IMR-90 (cell line): ENCODE data around the gene NAPEPLD. TPM values are rescaled to one million over a fixed set of nuclear protein-coding genes. Genes with fewer than 3 reads are reported as not detected.

ENCODE experiments used
- ATAC-seq: fragments of 200-7000 bp; cut with Tn5 transposase; 2 replicates; pipeline ENCODE4 v1.9.1; 2020; ENCODE audit warnings: low read depth, mild to moderate bottlenecking, moderate library complexity
- BruUV-seq: library from RNA; stranded (reverse); fragments of 400-500 nt; replicated peaks from 2 replicates; lab custom pipeline; 2021; lab: Mats Ljungman, UMichigan
- CTCF ChIA-PET: fragments of 300-600 bp; formaldehyde crosslinking; extraction: SDS; loops from one replicate; lab custom pipeline; 2021; ENCODE audit warnings: antibody characterized with exemption; lab: Yijun Ruan, JAX
- POLR2A ChIA-PET: fragments of 300-600 bp; sonication (Branson Sonifier 250); formaldehyde crosslinking; loops from one replicate; lab custom pipeline; 2022; ENCODE audit warnings: antibody characterized with exemption; ENCODE audit not compliant: unreplicated experiment; lab: Charles Lee
- DNase-seq: peaks from one replicate; pipeline ENCODE4 v3.0.0; 2013
- H2AFZ ChIP-seq: replicated peaks from 2 replicates; pipeline ENCODE3; 2013; ENCODE audit warnings: low read length, mild to moderate bottlenecking; ENCODE audit not compliant: poor library complexity
- H2AK5ac ChIP-seq: 2 replicates; pipeline ENCODE4 v1.6.1; 2013; ENCODE audit warnings: low read depth, low read length, inconsistent platforms
- H2AK9ac ChIP-seq: replicated peaks from 2 replicates; pipeline ENCODE3; 2013; ENCODE audit warnings: mild to moderate bottlenecking, low read depth, low read length, moderate library complexity; ENCODE audit not compliant: poor library complexity
- H2BK120ac ChIP-seq: 2 replicates; pipeline ENCODE4 v1.6.1; 2013; ENCODE audit warnings: low read depth, low read length, inconsistent platforms
- H2BK15ac ChIP-seq: 3 replicates; pipeline ENCODE4 v1.6.1; 2013; ENCODE audit warnings: low read depth, low read length, inconsistent platforms
- H2BK20ac ChIP-seq: 2 replicates; pipeline ENCODE4 v1.6.1; 2013; ENCODE audit warnings: low read depth, mild to moderate bottlenecking, inconsistent platforms, low read length, moderate library complexity
- H2BK5ac ChIP-seq: 2 replicates; pipeline ENCODE4 v1.6.1; 2013; ENCODE audit warnings: mild to moderate bottlenecking, low read depth, low read length, inconsistent platforms; ENCODE audit not compliant: poor library complexity, severe bottlenecking
- H3K14ac ChIP-seq: replicated peaks from 2 replicates; pipeline ENCODE4 v1.6.1; 2013; ENCODE audit warnings: low read depth, low read length, inconsistent platforms
- H3K18ac ChIP-seq: 2 replicates; pipeline ENCODE4 v1.6.1; 2013; ENCODE audit warnings: low read depth, low read length, control low read depth
- H3K23ac ChIP-seq: 2 replicates; pipeline ENCODE4 v1.6.1; 2013; ENCODE audit warnings: low read depth, low read length, inconsistent platforms
- H3K27ac ChIP-seq: 2 replicates; pipeline ENCODE4 v1.5.1; 2013; ENCODE audit warnings: mild to moderate bottlenecking, control low read depth, low read length; ENCODE audit not compliant: insufficient read depth
- H3K27me3 ChIP-seq: 2 replicates; pipeline ENCODE4 v1.6.1; 2013; ENCODE audit warnings: low read length; ENCODE audit not compliant: control insufficient read depth, insufficient read depth
- H3K36me3 ChIP-seq: 2 replicates; pipeline ENCODE4 v1.6.1; 2013; ENCODE audit warnings: low read length, mixed read lengths; ENCODE audit not compliant: control insufficient read depth, insufficient read depth
- H3K4ac ChIP-seq: 2 replicates; pipeline ENCODE4 v1.6.1; 2013; ENCODE audit warnings: low read depth, low read length, inconsistent platforms
- H3K4me1 ChIP-seq: 2 replicates; pipeline ENCODE4 v1.6.1; 2013; ENCODE audit warnings: low read length, mixed read lengths; ENCODE audit not compliant: control insufficient read depth, insufficient read depth
- H3K4me2 ChIP-seq: 2 replicates; pipeline ENCODE4 v1.6.1; 2013; ENCODE audit warnings: low read depth, mild to moderate bottlenecking, control low read depth, low read length, moderate library complexity
- H3K4me3 ChIP-seq: 2 replicates; pipeline ENCODE4 v1.5.1; 2013; ENCODE audit warnings: low read depth, mild to moderate bottlenecking, control low read depth, low read length, moderate library complexity; ENCODE audit not compliant: insufficient read depth
- H3K56ac ChIP-seq: 2 replicates; pipeline ENCODE4 v1.6.1; 2013; ENCODE audit warnings: low read length, inconsistent platforms; ENCODE audit not compliant: insufficient read depth; ENCODE audit errors: extremely low read depth
- H3K79me1 ChIP-seq, 2 experiments: 2 replicates each; pipeline ENCODE4 v1.6.1; 2013; ENCODE audit warnings: low read length in 2 of 2, inconsistent platforms in 1 of 2, low read depth in 1 of 2
- H3K9ac ChIP-seq: 2 replicates; pipeline ENCODE4 v1.6.1; 2013; ENCODE audit warnings: low read depth, low read length, control low read depth
- H3K9me1 ChIP-seq: 2 replicates; pipeline ENCODE4 v1.6.1; 2013; ENCODE audit warnings: low read length, inconsistent platforms; ENCODE audit not compliant: insufficient read depth
- H3K9me3 ChIP-seq: 2 replicates; pipeline ENCODE4 v1.6.1; 2013; ENCODE audit warnings: low read length; ENCODE audit not compliant: control insufficient read depth, insufficient read depth
- H4K20me1 ChIP-seq: 2 replicates; pipeline ENCODE4 v1.6.1; 2013; ENCODE audit warnings: low read length, inconsistent platforms; ENCODE audit not compliant: insufficient read depth
- H4K5ac ChIP-seq: 2 replicates; pipeline ENCODE4 v1.6.1; 2013; ENCODE audit warnings: mild to moderate bottlenecking, low read depth, low read length, control low read depth
- H4K8ac ChIP-seq, 2 experiments: 2 replicates each; pipeline ENCODE4 v1.6.1; 2013; ENCODE audit warnings: low read depth in 2 of 2, low read length in 2 of 2, control low read depth in 1 of 2, inconsistent platforms in 1 of 2
- H4K91ac ChIP-seq: 2 replicates; pipeline ENCODE4 v1.6.1; 2013; ENCODE audit warnings: low read depth, low read length, inconsistent platforms; ENCODE audit not compliant: insufficient read depth
- BHLHE40 ChIP-seq: fragments of 150-350 bp; IDR thresholded peaks from 2 replicates; pipeline ENCODE4 v1.6.1; 2016; ENCODE audit warnings: mild to moderate bottlenecking, low read depth, low read length
- CEBPB ChIP-seq: IDR thresholded peaks from 2 replicates; pipeline ENCODE4 v1.6.1; 2012; ENCODE audit warnings: low read depth, low read length, improper control_type of control experiment
- CHD1 ChIP-seq: IDR thresholded peaks from 2 replicates; pipeline ENCODE4 v1.6.1; 2012; ENCODE audit warnings: low read depth, low read length, improper control_type of control experiment
- MAFK ChIP-seq: IDR thresholded peaks from 2 replicates; pipeline ENCODE4 v1.6.1; 2012; ENCODE audit warnings: low read depth, low read length, improper control_type of control experiment
- MXI1 ChIP-seq: IDR thresholded peaks from 2 replicates; pipeline ENCODE4 v1.6.1; 2012; ENCODE audit warnings: low read depth, mild to moderate bottlenecking, low read length, moderate library complexity, borderline replicate concordance
- RAD21 ChIP-seq: IDR thresholded peaks from 2 replicates; pipeline ENCODE4 v1.6.1; 2012; ENCODE audit warnings: low read length, improper control_type of control experiment
- RCOR1 ChIP-seq: IDR thresholded peaks from 2 replicates; pipeline ENCODE4 v1.6.1; 2012; ENCODE audit warnings: mild to moderate bottlenecking, low read length, improper control_type of control experiment; ENCODE audit not compliant: insufficient replicate concordance
- RFX5 ChIP-seq: IDR thresholded peaks from 2 replicates; pipeline ENCODE4 v1.8.0; 2012; ENCODE audit warnings: low read depth, mild to moderate bottlenecking, low read length, moderate library complexity
- WGBS, 2 experiments: methylation state at CpG; one replicate each; pipeline versions ENCODE4 v1.1.5 to v1.1.7; 2013; ENCODE audit warnings: missing lambda C conversion rate in 2 of 2; ENCODE audit not compliant: insufficient read length in 1 of 2; ENCODE audit errors: extremely low coverage in 2 of 2; 5-methylcytosine and 5-hydroxymethylcytosine counted together
- dilution Hi-C: fragments of 300-500 bp; cut with HindIII; formaldehyde crosslinking; loops from one replicate; pipeline ENCODE4 v1.14.3; 2018; ENCODE audit warnings: low sequenced_read_pairs; ENCODE audit not compliant: unreplicated experiment
- in situ Hi-C: fragments of 300-500 bp; cut with MboI; formaldehyde crosslinking; loops from 3 replicates; pipeline ENCODE4 v1.14.3; 2019; ENCODE audit warnings: low sequenced_read_pairs, inconsistent platforms, mixed read lengths
- intact Hi-C: fragments of 100-400 bp; cut with micrococcal nuclease; formaldehyde crosslinking; loops from 2 replicates; pipeline ENCODE4 v1.10.0; 2022
- polyA plus RNA-seq, 3 experiments: library from polyadenylated mRNA; depleted of rRNA; stranded (reverse); fragments of >200 nt; gene quantifications; 2 replicates each; pipeline ENCODE4 v1.2.3, GENCODE V29; 2012; ENCODE audit warnings: low replicate concordance in 1 of 3
- total RNA-seq: library from RNA; depleted of rRNA; stranded (reverse); fragments of >200 nt; gene quantifications from 2 replicates; pipeline ENCODE4 v1.2.3, GENCODE V29; 2012
- TF ChIP-seq, protein P1 (sequence below): fragments of 150-350 bp; IDR thresholded peaks from 2 replicates; pipeline ENCODE4 v1.6.1; 2017; ENCODE audit warnings: mild to moderate bottlenecking, antibody characterized with exemption, low read length, low read depth
- TF ChIP-seq, protein P2 (sequence below): conservative IDR thresholded peaks from 2 replicates; pipeline ENCODE4 v1.5.1; 2012; ENCODE audit warnings: mild to moderate bottlenecking, low read depth, low read length, improper control_type of control experiment
- TF ChIP-seq, protein P3 (sequence below): fragments of 150-350 bp; IDR thresholded peaks from 2 replicates; pipeline ENCODE4 v1.6.1; 2016; ENCODE audit warnings: low read depth, mild to moderate bottlenecking, low read length, moderate library complexity, borderline replicate concordance

NAPEPLD gene
- total and polyA plus RNA-seq, 2 of the 4 experiments (the other 2 are of a cell fraction) = 2.2 to 3.4 TPM

DNA sequence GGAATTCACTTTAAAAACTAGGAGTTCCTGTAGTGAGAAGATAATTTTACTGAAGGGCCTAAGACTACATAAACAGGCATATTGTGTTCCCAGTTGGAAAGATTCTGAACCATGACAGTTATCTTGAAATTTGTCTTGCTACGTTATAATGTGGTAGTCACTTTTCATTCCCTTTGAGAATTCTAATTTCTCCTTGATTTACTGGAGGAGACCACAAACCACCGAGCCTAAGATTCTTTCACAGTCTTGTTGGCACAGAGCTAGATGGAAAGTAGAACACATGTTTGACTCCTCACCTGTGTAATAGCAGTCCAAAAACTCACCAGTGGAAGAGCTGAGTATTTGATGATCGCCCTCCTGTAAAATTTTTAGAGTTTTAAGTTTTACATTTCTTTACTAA lies 69.1 kb downstream of the NAPEPLD start:
- no peak overlapping the region for H4K91ac ChIP-seq
- H3K18ac ChIP-seq = no peak overlapping the region
- H4K8ac ChIP-seq = no peak overlapping the region
- no peak overlapping the region for H2AK9ac ChIP-seq
- dilution Hi-C loops = no loop called here
- H3K4me2 ChIP-seq = no peak overlapping the region
- H3K4me3 ChIP-seq = no peak overlapping the region
- ChIA-PET POLR2A (no interaction called here), CTCF (no interaction called here)
- H3K4me1 ChIP-seq = no peaks in the 10 kb centered on the region
- H3K9me3 ChIP-seq = no peaks in the 10 kb centered on the region
- ATAC-seq = no peak
- H4K5ac ChIP-seq = no peak overlapping the region
- BruUV-seq = no TSS peak
- no peak overlapping the region for H3K23ac ChIP-seq
- TF ChIP-seq, protein P1, sequence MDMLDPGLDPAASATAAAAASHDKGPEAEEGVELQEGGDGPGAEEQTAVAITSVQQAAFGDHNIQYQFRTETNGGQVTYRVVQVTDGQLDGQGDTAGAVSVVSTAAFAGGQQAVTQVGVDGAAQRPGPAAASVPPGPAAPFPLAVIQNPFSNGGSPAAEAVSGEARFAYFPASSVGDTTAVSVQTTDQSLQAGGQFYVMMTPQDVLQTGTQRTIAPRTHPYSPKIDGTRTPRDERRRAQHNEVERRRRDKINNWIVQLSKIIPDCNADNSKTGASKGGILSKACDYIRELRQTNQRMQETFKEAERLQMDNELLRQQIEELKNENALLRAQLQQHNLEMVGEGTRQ = no peak
- TF ChIP-seq RAD21 (no peak), BHLHE40 (no peak), CEBPB (no peak), RFX5 (no peak), CHD1 (no peak), MXI1 (no peak), MAFK (no peak), RCOR1 (no peak)
- TF ChIP-seq, protein P2, sequence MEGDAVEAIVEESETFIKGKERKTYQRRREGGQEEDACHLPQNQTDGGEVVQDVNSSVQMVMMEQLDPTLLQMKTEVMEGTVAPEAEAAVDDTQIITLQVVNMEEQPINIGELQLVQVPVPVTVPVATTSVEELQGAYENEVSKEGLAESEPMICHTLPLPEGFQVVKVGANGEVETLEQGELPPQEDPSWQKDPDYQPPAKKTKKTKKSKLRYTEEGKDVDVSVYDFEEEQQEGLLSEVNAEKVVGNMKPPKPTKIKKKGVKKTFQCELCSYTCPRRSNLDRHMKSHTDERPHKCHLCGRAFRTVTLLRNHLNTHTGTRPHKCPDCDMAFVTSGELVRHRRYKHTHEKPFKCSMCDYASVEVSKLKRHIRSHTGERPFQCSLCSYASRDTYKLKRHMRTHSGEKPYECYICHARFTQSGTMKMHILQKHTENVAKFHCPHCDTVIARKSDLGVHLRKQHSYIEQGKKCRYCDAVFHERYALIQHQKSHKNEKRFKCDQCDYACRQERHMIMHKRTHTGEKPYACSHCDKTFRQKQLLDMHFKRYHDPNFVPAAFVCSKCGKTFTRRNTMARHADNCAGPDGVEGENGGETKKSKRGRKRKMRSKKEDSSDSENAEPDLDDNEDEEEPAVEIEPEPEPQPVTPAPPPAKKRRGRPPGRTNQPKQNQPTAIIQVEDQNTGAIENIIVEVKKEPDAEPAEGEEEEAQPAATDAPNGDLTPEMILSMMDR = no peak
- TF ChIP-seq, protein P3, sequence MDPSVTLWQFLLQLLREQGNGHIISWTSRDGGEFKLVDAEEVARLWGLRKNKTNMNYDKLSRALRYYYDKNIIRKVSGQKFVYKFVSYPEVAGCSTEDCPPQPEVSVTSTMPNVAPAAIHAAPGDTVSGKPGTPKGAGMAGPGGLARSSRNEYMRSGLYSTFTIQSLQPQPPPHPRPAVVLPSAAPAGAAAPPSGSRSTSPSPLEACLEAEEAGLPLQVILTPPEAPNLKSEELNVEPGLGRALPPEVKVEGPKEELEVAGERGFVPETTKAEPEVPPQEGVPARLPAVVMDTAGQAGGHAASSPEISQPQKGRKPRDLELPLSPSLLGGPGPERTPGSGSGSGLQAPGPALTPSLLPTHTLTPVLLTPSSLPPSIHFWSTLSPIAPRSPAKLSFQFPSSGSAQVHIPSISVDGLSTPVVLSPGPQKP = no peak
- H3K9me1 ChIP-seq = peaks cover 2% of the 10 kb centered on the region; the same call in 1 of the 2 replicates
- DNase-seq = no peak
- in situ Hi-C loops = no loop called here
- no peak overlapping the region for H3K27ac ChIP-seq
- intact Hi-C loops = loop anchor here (5.0 kb wide), 1 partner anchor 47 kb away; no protein-coding TSS in a partner anchor
- H4K20me1 ChIP-seq = no peaks in the 10 kb centered on the region
- H3K79me1 ChIP-seq = peaks cover 22 to 64% of the 10 kb centered on the region in 2 experiments
- H3K36me3 ChIP-seq = 0 out of 2 replicates have a peak, but pooled peaks cover 1% of the 10 kb centered on the region
- no peak overlapping the region for H2BK5ac ChIP-seq
- no peak overlapping the region for H3K9ac ChIP-seq
- H2BK120ac ChIP-seq = no peak overlapping the region
- H2BK15ac ChIP-seq = no peak overlapping the region
- H3K4ac ChIP-seq = no peak overlapping the region
- no peak overlapping the region for H2BK20ac ChIP-seq
- no peak overlapping the region for H3K14ac ChIP-seq
- H3K27me3 ChIP-seq = no peaks in the 10 kb centered on the region
- no CpG with 5 or more reads among the region's 3 CpGs for WGBS, 2 experiments
- H2AFZ ChIP-seq = no peak overlapping the region
- H3K56ac ChIP-seq = no peak overlapping the region
- no peak overlapping the region for H2AK5ac ChIP-seq
